NCI-H2029 (cell line): Measurements from ENCODE around the gene BRAT1.
"Not testable (repeated sequence)": the region's sequence is repeated elsewhere in the genome, so short reads cannot be mapped to it uniquely, and the experiment has no call there.

Experiments
- DNase-seq: peaks from one replicate; lab custom pipeline; 2025; lab: John Stamatoyannopoulos, UW

The BRAT1 gene

DNA sequence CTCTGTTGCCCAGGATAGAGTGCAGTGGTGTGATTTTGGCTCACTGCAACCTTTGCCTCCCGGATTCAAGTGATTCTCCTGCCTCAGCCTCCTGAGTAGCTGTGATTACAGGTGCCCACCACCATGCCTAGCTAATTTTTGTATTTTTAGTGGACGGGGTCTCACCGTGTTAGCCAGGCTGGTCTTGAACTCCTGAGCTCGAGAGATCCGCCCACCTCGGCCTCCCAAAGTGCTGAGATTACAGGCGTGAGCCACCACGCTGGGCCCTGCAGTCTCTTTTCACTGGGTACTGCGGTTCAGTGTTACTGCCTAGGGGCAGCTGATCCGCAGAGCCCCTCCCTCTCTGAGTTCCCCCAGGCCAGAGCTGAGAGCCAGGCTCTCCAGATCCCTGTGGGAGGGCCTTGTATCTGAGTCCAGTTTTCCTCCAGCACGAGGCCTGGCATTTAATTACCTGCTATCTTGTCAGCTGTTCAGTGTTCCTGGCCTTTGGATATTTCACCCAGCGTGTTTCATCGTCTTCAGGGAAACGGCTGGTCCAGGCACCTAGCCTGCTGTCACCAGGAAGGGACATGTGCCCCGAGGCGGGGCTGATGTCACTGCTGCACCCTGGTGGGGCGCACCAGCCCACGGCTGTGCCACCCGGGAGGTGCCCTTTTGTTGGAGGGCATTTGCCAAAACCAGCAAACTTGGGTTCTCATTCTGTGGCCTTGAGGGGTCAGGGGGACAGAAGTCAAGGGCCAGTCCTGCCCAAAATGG, 19.3 kb downstream of the BRAT1 start:
- not testable (repeated sequence) for DNase-seq

DNA sequence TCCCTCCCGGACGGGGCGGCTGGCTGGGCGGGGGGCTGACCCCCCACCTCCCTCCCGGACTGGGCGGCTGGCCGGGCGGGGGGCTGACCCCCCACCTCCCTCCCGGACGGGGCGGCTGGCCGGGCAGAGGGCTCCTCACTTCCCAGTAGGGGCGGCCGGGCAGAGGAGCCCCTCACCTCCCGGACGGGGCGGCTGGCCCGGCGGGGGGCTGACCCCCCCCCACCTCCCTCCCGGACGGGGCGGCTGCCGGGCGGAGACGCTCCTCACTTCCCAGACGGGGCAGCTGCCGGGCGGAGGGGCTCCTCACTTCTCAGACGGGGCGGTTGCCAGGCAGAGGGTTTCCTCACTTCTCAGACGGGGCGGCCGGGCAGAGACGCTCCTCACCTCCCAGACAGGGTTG, 21.1 kb downstream of the BRAT1 start:
- not testable (repeated sequence) for DNase-seq

DNA sequence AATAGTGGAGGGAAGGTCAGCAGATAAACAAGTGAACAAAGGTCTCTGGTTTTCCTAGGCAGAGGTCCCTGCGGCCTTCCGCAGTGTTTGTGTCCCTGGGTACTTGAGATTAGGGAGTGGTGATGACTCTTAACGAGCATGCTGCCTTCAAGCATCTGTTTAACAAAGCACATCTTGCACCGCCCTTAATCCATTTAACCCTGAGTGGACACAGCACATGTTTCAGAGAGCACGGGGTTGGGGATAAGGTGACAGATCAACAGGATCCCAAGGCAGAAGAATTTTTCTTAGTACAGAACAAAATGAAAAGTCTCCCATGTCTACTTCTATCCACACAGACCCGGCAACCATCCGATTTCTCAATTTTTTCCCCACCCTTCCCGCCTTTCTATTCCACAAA, 21.8 kb downstream of the BRAT1 start:
- not testable (repeated sequence) for DNase-seq

DNA sequence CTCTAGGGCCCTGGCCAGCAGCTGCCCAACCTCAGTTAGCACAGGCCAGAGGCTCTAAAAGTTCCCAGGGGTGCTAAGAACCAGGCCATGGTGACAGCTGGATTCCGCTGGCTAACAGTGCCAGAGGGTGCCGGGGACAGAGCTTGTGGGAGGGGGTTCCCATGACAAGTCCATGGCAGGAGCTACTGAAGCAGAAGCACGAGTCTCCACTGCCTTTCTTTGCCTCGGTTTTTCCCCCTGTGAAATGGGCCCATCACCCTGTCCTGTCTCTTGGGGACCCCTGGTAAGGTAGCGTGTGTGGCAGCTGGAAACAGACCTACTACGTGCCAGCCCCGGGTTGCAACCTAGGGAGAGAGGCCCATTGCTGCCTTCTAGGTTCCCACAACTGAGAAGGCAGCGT, 22.5 kb downstream of the BRAT1 start:
- not testable (repeated sequence) for DNase-seq

DNA sequence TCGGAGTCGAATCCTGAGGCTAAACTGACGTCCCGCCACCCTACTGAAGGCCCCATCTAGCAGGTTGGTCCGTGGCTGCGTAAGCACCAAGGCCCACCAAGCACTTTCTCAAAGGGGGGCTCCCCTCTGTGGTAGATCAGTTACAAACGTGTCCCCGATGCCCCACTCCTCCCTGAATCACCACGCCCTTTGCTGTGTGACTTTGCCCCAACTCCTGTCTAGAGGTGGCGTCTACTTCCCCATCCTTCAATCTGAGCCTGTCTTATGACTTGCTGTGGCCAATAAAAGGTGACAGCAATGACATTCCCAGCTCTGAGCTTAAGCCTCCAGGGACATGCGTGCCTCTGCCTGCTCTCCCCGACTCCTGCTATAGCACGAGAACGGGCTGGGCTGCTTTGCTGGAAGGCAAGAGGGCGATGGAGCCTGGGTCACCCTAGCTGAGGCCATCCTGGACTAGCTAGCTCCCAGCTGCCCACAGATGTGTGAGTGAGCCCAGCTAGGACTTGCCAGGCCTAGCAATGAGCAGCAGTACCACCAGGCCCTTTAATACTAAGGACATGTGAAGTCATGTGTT, 23.0 kb downstream of the BRAT1 start:
- not testable (repeated sequence) for DNase-seq

DNA sequence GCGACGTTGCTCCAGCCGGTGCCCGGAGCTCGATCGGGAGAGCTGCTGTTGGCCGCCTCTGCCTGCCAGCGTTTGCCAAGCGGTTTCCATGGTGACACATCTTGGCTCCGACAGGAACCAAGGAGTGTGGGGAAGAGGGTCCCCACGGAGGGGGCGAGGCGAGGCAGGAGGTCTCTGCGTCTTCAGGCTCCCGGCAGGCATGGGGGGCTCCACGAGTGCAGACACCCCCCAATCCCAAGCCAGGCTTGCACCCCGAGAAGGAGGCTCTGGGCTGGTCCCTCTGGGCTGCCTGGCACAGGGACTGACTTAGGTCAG, 23.6 kb downstream of the BRAT1 start:
- not testable (repeated sequence) for DNase-seq

DNA sequence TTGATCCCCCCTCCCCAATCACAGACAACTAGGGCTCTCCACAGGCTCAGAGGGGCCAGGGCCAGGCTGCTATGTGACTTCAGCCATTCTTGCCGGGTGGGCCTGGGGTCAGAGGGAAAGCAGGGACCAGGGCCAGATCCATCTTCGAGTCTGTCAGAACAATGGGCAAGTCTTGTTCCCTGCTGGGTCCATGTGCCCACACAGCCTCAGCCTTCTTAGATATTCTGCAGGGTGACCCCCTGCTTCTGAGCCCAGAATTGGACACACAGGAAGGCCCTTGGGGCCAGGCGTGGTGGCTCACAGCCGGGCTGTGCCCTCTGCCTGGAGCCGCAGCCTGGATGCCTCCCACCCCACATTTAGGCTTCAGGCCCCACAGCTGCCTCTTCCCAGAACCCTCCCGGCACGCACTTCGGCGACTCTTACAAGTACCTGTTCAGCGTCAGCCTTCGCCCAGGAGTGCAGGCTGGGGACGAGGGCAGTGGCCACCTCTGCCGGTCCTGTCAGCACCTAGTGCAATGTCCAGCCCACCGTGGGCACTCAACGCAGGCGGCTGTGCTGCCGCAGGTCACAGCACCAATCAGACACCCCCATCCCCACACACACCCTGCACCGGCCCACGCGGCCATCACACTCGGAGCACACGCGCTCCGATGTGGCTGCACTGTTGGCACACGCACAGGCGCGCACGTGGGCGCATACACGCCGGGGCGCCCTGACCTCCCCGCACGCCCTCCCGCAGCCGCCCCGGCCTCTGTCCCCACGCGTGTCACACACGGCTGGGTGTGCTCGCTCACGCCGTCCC, 24.1 kb downstream of the BRAT1 start:
- not testable (repeated sequence) for DNase-seq

DNA sequence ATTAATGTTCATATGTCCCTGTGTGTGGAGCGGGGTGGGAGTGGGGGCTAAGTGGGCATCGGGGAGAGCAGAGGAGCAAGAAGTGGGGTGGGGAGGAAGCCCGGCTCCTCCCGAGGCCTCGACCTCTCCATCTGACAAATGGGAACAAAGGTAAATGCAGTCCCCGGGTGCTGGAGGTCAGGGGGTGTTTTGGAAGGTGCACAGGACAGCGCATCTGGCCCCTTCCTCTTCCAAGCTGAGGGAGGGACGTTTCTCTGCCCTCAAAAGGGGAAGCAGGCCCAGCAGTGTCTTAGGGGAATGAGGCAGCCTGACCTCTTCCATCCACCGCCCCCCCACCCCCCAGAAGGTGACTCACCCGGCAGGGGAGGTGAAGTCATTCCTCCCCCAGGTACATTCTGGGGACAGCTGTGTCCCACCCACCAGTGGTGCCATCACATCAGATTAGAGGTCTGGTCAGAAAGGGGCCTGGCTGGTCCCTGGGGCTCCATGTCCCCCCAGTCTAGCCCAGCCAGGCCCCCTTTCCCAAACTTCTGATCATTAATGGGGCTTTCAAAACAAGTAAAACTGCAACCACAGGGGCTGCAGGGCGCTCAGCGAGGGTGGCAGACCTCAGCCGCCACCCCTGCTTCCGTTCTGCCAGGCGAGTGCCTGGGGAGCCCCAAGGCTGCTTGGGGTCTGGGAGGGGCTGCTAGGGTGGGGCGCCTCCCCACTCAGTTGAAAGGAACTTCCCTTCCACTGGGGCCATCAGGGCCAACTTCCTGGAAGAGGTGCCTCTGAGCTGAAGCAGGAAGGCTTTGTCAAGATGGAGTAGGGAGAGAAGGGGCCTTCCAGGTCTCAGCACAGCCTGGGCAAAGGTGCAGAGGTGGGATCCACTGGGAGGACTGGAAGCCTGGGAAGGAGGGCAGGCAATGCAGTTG, 25.0 kb downstream of the BRAT1 start:
- no peak for DNase-seq

DNA sequence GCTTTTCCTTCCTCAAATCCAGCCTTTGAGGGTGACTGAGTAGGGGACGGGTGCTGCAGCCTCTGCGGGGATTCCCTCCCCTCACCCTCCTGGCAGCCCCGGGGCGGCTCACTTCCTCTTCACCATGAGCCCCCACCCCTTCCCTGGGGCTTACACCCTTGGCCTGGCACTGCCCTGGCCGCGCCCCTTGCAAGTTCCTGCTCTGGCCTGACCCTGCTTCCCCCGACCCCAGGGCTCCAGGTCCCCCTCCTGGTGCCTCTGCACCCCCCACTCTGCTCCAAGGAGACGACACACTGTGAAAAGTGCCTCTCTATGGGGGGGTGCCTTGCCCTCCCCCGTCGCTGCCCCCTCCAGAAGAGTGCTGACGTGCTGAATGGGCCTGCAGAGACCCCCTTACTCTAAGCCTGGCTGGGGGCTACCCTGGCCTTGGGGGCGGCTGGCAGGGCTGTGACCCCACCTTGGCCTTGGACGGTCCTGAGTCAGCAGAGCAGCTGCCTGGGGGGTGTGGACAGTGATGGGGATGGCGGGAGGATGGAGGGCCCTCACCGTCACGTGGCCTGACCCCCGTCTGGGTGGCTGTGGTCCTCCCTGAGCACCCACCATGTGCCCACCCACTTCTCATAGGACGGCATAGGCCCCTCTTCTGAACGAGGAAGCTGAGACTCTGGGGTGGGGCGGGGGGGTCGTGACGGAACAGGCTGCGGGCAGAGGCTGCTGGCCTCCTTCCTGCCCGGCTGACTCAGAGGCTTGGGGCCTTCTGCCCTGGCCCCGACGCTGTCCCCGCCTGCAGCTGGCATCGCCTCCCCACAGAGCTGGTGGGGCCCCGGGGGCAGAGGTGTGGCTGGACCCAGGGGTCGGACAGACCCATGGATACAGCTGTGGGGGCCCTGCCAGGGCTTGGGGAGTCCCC, 25.9 kb downstream of the BRAT1 start:
- no peak for DNase-seq

DNA sequence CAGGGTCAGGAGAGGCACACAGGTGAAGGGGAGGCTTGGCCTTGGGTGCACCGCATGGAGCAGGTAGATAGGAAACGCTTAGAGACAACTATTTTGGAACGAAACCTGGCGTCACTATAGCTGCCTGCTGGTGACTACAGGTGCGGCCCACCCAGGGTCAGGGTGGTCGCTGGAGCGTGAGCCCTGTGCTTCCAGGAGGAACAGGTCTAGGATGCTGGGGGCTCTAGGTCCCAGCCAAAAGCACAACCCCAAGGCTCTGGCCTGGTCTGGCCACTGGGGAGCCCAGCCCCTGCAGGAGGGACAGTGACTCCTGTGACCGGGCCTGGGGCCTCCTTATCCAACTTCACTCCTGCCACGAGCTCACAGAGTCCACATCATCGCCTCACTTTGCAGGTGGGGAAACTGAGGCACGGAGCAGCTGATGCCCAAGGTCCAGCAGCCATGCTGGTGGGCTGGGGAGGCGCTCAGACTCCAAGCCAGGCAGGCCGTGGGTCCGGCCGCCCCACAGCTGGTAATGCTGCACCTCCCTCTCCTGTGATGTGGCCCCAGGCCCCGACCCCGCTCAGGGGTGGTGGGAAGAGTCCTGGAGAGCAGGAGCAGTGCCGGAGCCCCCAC, 26.7 kb downstream of the BRAT1 start:
- no peak for DNase-seq

DNA sequence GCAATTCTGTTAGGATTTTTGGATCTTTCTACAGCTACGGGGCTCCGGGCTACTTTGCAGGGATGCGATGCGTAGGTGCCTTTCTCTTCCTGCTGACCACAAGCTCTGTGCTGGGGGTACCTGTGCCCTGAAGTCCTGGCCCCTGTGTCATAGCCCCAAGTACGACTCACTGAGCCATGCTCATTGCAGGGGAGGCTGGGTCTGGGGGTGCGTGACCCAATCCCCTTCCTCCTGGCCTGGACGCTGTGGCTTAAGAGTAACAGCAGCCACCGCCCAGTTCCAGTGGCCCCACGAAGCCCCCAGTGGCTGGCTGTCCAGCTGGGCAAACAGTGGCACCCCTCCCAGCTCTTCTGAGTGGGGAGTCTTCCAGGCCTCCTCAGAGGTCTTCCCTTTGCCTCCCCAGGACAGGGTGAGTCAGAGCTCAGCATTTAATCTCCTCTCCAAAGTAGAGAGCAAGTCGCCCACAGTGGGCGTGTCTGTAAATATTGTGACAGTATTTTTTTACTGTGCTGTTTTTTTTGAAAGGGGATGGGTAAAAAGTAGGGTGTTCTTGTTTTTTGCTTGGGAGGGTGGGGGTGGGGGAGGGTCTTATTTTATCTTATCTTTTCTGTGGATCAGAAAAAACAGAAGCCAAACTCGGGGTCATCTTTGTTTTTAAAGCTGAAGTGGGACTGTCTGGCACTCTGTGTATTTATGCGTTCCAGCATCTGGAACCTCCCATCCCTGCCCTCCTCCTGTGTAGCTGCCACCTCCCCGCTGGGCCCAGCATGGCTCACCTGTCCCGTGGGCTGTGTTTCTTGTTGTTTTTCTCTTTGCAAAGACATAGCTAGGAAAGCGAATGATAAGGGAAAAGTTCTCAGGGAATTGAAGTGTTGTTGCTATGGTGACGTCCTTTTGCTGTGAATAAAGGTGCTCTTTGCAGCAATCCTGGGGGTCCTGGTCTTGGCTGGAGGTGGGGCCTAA, 27.5 kb downstream of the BRAT1 start:
- peak; percentile 57 for DNase-seq

DNA sequence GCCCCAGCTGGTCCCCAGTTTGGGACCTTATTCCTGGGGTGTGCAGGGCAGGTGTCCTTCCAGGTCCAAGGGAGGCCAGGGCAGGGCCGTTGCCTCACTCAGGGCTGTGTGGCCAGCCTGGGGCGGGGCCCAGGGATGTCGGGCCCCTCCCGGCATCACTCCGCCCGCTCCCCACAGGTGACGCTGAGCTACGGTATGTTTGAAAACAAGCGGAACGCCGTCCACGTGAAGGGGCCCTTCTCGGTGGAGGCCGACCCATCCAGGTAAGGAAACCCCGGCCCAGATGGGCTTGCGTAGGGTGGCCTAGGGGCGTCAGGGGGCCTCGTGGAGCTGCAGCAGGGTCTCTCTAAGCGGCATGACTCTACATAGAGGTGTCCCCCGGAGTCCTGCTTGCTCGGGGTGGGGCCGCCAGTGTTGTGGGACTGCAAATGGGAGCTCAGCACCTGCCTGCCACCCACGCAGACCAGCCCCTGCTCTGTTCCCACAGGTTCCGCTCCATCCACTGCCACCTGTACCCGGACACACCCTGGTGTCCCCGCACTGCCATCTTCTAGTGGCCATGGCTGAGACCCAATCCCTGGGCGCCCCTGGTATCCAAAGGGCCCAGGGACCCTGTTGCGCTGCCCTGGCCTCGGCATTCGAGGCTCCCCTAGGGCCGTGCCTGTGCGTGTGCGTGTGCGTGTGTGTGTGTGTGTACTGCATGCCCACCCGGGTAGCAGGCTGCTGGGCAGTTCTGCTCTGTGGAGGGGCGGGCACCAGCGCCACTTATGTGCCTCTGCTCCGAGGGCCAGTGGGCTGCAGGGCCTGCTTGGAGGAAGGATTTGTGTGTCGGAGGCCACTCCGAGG, 28.4 kb downstream of the BRAT1 start:
- DNase-seq: no peak

DNA sequence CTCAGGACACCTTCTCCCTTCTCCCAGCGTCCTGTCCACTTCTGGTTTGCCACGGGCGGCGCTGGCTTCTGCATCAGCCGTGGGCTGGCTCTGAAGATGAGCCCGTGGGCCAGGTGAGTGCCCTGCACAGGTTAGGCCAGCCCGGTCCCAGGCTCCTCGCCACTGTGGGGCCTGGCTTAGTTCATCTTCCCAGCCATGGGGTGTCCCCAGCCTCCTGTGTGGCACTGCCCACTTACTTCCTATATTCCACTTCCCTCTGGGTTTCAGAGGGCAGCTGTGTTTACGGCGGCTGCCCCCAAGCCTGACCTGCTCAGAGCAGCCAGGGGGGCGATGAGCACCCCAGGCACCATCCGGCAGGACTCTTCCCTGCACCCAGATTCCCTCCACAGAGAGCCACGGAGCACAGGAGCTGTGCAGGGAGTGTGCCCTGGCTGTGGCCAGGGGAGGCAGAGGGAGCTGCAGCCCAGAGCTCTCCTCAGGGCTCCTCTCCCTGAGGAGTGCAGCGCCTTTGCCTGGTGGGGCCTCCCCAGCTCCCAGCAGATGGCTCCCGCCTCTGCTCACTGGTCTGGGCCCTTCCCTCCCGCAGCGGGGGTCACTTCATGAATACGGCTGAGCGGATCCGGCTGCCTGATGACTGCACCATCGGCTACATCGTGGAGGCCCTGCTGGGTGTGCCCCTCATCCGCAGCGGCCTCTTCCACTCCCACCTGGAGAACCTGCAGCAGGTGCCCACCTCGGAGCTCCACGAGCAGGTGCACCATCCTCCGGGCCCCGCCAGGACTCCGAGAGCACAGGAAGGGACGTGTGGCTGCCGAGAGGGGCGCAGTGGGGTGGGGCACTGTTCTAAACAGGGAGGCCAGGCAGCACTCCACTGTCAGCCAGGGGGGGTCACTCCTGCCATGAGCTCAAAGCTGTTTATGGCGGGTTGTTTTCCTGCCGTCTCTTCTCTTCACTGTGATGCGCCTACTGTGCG, 29.4 kb downstream of the BRAT1 start:
- DNase-seq: no peak

DNA sequence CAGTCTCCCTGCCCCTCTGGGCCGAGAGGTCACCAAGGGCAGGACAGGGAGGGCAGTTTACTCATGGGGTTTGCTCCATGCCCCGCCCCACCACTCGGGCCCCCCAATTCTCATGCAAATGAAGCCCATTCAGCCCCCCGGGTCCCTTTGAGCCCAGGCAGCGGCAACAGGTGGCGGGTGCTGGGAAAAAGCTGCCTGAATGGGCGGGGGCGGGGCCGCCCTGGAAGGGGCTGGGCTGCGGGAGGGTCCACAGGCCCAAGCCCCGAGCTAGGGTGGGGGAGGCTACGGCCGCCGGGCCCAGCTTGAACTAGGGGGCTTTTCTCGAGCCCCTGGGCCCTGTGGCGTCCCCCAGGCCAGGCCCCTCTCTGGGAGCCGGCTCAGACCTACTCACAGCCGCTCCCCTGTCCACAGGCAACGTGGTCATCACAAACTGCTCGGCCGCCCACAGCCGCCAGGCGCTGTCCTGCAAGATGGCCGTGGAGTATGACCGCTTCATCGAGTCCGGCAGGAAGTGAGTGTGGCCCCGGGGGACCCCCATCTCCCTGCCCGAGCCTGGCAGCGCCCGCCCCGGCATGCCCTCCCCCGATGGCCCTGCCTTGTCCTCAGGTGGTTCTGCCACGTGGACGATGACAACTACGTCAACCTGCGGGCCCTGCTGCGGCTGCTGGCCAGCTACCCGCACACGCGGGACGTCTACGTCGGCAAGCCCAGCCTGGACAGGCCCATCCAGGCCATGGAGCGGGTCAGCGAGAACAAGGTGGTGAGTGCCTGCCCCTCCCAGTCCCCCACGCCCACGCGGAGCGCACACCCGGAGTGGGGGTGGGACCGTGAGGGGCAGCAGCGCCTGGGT, 30.3 kb downstream of the BRAT1 start:
- DNase-seq: no peak

DNA sequence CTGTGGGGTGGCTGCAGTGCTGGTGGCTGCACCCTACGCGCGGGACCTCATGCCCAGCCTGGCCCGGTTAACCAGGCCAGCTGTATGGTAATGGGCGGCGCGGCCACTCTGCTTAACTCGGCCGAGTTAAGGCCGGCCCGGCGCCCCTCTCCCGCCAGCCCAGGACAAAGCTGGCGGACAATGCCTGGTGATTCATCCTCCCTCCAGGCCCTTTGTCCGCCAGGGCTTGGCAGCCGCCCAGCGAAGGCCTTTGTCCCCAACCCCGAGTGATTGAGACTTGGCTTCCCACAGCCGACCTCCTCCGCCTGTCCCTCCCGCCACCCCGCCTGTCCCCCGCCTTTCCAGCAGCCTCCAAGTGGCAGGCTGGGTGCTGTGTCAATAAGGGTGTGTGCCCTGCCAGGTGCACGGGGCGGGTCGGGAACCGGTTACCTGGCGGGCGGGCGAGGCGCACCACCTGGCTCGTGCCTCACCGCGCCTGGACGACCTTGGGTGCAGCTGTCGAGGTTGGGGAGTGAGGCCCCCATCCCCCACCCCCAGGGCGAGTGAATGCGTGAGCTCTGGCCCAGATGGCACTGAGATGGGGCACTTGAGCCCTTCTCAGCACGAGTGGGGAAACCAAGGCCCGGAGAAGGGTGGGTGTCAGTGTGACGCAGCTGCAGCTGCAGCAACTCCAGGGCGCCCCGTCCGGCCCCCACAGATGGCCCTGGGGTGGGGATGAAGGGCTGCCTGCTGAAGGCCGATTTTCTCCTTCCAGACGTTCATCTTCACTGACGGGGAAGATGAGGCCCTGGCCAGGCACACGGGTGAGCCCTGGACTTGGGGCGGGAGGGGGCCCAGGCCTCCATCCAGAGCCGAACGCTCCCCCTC, 31.1 kb downstream of the BRAT1 start:
- peak; percentile 98 for DNase-seq
